ENCODE measurements around the gene SOCS3.
A peak's percentile ranks its signal among the peaks of the same experiment; 100 is the strongest.

SOCS3 gene

GRCh38 chr17:78391051-78391431 is 31.2 kb upstream of the SOCS3 start:
- no peak for DNase-seq (ENCODE audit: low read depth)
- TF ChIP-seq CTCF (conservative IDR thresholded peaks at IDR 0.05; ENCODE audit: low read depth, low read length) = no peak
- no peak overlapping the region for H3K4me3 ChIP-seq (ENCODE audit: low read depth, low read length)

DNA sequence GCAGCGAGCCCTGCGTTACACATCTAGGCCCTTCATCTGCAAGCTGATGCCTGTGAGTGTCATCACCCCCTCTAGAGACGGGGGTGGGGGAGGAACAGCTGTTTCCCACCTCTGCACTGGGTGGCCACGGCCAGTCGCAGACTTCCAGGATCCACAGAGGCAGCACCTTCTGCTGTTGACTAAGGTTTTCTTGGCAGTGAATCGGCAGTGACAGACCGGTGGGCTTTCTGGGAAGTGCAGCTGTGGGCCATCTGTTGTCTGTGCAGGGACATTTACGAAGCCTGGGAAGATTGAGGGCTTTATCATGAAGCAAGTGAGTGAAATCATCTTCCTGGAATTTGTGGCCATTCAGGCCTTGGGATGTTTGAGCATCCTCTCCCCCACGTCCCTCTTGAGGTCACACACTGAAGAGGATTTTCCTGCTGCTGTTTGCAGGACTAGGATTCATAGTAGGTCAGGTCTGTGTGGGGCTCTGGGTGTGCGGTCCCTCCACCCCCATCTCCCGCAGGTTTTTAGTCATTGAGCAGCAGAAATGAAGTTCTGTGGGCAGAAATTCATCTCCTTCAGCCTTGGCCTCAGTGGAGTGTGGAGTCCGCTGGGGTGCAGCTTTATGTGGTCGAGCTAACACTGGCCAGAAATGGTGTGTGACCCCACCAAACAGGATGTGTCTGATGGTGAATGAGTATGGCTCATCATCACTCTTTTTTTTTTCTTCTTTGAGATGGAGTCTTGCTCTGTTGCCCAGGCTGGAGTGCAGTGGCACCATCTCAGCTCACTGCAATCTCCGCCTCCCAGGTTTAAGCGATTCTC is 30.6 kb upstream of the SOCS3 start:
- H3K4me3 ChIP-seq (ENCODE audit: low read depth, low read length) = no peak overlapping the region
- peak; percentile 27 for TF ChIP-seq CTCF (conservative IDR thresholded peaks at IDR 0.05; ENCODE audit: low read depth, low read length)
- DNase-seq (ENCODE audit: low read depth) = peak; percentile 92

DNA sequence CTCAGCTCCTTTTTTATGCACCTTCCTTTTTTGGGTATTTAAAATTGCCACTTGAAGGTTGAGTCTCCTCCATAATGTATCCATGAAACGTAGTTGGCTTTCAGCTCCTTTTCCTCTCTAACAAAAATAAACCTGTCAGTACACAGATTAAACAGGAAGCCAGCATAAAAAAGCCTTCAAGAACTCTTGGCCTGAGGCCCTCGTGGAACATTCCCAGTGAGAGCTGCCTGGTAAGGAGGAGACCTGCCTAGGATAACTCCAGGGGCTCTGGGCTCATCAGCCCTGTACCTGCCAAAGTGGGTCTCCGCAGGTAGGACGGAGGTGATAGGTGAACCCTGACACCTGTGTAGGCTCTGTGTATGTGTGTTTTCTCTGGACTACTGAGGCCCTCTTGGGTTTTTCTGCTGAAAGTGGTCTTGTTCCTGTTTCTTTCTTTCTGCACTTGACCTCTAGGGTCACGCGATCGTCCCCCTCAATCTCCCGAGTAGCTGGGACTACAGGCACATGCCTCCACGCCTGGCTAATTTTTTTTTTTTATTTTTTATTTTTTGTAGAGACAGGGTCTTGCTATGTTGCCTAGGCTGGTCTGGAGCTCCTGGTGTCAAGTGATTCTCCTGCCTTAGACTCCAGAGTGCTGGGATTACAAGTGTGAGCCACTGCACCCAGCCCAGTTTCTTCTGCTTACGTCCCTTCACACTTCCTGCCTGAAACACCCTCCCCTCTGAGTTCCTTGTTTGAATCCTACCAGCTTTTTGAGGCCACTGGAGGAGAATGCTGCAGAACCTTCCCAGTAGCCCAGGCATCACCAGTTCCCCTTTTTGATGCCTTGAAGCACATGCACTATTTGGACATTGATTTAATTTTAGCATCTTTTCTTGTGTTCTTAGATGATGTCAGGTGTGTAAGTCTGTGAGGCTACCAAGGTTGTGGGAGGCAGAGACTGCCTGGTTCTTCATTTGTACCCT is 28.4 kb upstream of the SOCS3 start:
- DNase-seq (ENCODE audit: low read depth) = peak; percentile 60
- no peak for TF ChIP-seq CTCF (conservative IDR thresholded peaks at IDR 0.05; ENCODE audit: low read depth, low read length)
- no peak overlapping the region for H3K4me3 ChIP-seq (ENCODE audit: low read depth, low read length)

DNA sequence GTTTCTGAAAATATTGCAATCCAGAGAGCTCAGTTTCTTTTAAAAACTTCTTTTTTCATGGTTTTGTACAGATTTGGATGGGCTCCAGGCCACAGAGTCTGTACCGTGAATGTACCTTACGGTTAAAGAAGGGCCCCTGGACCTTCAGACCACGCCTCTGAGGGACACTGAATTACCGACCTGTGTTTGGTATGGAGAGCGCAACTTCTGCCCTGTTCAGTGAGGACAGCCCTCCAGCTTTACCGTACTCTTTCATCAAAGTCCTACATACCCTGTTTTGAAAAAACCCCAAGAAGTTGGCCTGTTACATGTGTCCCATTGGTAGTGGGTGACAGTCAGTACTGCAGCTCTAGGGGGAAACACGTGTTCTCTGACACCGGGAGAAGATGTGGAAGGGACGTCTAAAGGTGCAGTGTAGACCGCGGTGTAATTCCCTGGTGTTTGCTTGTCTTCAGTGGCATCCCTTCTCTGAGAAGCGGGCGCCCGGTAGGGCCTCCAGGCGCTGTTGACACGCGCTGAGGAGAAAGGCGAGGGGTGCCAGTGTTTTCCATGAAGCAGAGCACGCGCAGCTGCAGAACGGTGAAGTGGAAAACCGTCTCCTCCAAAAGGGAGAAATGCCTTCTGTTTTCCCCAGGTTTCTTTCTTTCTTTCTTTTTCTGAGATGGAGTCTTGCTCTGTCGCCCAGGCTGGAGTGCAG is 24.8 kb upstream of the SOCS3 start:
- no peak for DNase-seq (ENCODE audit: low read depth)
- no peak for TF ChIP-seq CTCF (conservative IDR thresholded peaks at IDR 0.05; ENCODE audit: low read depth, low read length)
- no peak overlapping the region for H3K4me3 ChIP-seq (ENCODE audit: low read depth, low read length)

GRCh38 chr17:78383725-78384471 is 24.0 kb upstream of the SOCS3 start:
- peak; percentile 1 for TF ChIP-seq CTCF (conservative IDR thresholded peaks at IDR 0.05; ENCODE audit: low read depth, low read length)
- H3K4me3 ChIP-seq (ENCODE audit: low read depth, low read length) = no peak overlapping the region
- DNase-seq (ENCODE audit: low read depth) = peak; percentile 99

DNA sequence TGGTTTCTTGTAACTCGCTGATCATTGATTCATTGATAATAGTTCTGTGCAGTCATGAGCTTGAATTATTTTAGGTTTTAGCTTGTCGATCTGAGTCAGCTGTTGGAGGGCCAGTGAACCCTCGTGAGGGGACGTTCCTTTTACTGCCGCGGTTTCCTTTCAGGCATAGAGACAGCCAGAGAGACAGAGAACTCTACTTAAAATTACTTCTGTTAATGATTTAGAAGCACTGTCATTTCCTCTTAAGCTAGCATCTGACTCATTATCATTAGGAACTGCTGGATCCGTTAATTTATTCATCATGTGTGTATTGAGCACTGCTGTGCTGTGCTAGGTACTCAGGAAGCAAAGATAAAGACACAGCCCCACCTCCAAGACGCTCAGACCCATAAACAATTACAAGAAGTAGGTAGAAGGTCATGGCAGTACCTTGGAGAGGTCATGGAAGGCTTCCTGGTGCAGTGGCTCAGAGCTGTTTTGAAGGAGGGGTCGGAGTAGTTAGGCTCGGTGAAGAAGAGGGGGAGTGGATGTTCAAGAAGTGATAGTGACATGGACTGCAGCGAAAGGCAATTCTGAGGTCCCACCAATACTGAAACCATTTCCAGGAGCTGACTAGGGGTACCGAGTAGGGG is 21.8 kb upstream of the SOCS3 start:
- no peak for TF ChIP-seq CTCF (conservative IDR thresholded peaks at IDR 0.05; ENCODE audit: low read depth, low read length)
- H3K4me3 ChIP-seq (ENCODE audit: low read depth, low read length) = no peak overlapping the region
- DNase-seq (ENCODE audit: low read depth) = no peak

Measured in choroid plexus epithelial cell (primary cell).